ENCODE results near the gene SLC35F1. TPM values are rescaled to one million over a fixed set of nuclear protein-coding genes. Genes with fewer than 3 reads are reported as not detected.

SLC35F1 gene
- 0.12 TPM in 1 of 2 replicates, not detected in the other for total RNA-seq

GRCh38 chr6:117906958-117907600 is at the start of gene SLC35F1:
Gene SLC35F1, plus strand, starts transcription at chr6:117907264.

Other genes with a start within 250 kb of the SLC35F1 start
- 24.8 and 32.2 TPM in 2 replicates for gene NUS1, start 231.8 kb upstream of the SLC35F1 start, total RNA-seq

Data from uterine smooth muscle cell (primary cell).